ENCODE data around the gene POLR2A.
"Not testable (repeated sequence)": the region's sequence is repeated elsewhere in the genome, so short reads cannot be mapped to it uniquely, and the experiment has no call there.

The POLR2A gene

GRCh38 chr17:7460850-7461660 lies 23.1 kb upstream of the POLR2A start:
- in situ Hi-C loops (cut with MboI; ENCODE audit: low sequenced_read_pairs) = no loop called here

GRCh38 chr17:7462474-7463371 lies 21.4 kb upstream of the POLR2A start:
- in situ Hi-C loops (cut with MboI; ENCODE audit: low sequenced_read_pairs) = no loop called here

GRCh38 chr17:7463372-7463846 lies 20.8 kb upstream of the POLR2A start:
- in situ Hi-C loops (cut with MboI; ENCODE audit: low sequenced_read_pairs) = no loop called here

- in situ Hi-C loops (cut with MboI; ENCODE audit: low sequenced_read_pairs) = no loop called here
These were observed 20.1 kb upstream of the POLR2A start for GRCh38 chr17:7464081-7464480.

GRCh38 chr17:7465597-7466275 lies 18.4 kb upstream of the POLR2A start:
- in situ Hi-C loops (cut with MboI; ENCODE audit: low sequenced_read_pairs) = no loop called here

GRCh38 chr17:7466318-7466638 lies 17.9 kb upstream of the POLR2A start:
- in situ Hi-C loops (cut with MboI; ENCODE audit: low sequenced_read_pairs) = no loop called here

GRCh38 chr17:7466639-7467341 lies 17.4 kb upstream of the POLR2A start:
- in situ Hi-C loops (cut with MboI; ENCODE audit: low sequenced_read_pairs) = no loop called here

- in situ Hi-C loops (cut with MboI; ENCODE audit: low sequenced_read_pairs) = no loop called here
These were observed 16.7 kb upstream of the POLR2A start for GRCh38 chr17:7467498-7467897.

GRCh38 chr17:7468290-7468689 lies 15.9 kb upstream of the POLR2A start:
- in situ Hi-C loops (cut with MboI; ENCODE audit: low sequenced_read_pairs) = no loop called here

GRCh38 chr17:7468804-7469389 lies 15.3 kb upstream of the POLR2A start:
- in situ Hi-C loops (cut with MboI; ENCODE audit: low sequenced_read_pairs) = no loop called here

GRCh38 chr17:7469843-7470242 lies 14.3 kb upstream of the POLR2A start:
- in situ Hi-C loops (cut with MboI; ENCODE audit: low sequenced_read_pairs) = not testable (repeated sequence)

- in situ Hi-C loops (cut with MboI; ENCODE audit: low sequenced_read_pairs) = not testable (repeated sequence)
These were observed 13.7 kb upstream of the POLR2A start for GRCh38 chr17:7470457-7470973.

GRCh38 chr17:7471729-7472128 lies 12.4 kb upstream of the POLR2A start:
- in situ Hi-C loops (cut with MboI; ENCODE audit: low sequenced_read_pairs) = no loop called here

- in situ Hi-C loops (cut with MboI; ENCODE audit: low sequenced_read_pairs) = not testable (repeated sequence)
These were observed 9.4 kb upstream of the POLR2A start for GRCh38 chr17:7474767-7475166.

- in situ Hi-C loops (cut with MboI; ENCODE audit: low sequenced_read_pairs) = no loop called here
These were observed 8.3 kb upstream of the POLR2A start for GRCh38 chr17:7475764-7476422.

GRCh38 chr17:7476494-7476893 lies 7.7 kb upstream of the POLR2A start:
- in situ Hi-C loops (cut with MboI; ENCODE audit: low sequenced_read_pairs) = no loop called here

GRCh38 chr17:7476951-7477350 lies 7.2 kb upstream of the POLR2A start:
- in situ Hi-C loops (cut with MboI; ENCODE audit: low sequenced_read_pairs) = no loop called here

GRCh38 chr17:7477392-7478275 lies 6.5 kb upstream of the POLR2A start:
- in situ Hi-C loops (cut with MboI; ENCODE audit: low sequenced_read_pairs) = no loop called here

Measured in HL-60/S4 treated with phorbol 12-myristate 13-acetate at 8.2 ng/mL for 4 days and 3 days (cell line).